ENCODE data around the gene GULP1.
A peak's percentile ranks its signal among the peaks of the same experiment; 100 is the strongest.
"Not testable (repeated sequence)": the region's sequence is repeated elsewhere in the genome, so short reads cannot be mapped to it uniquely, and the experiment has no call there.

The GULP1 gene, protein sequence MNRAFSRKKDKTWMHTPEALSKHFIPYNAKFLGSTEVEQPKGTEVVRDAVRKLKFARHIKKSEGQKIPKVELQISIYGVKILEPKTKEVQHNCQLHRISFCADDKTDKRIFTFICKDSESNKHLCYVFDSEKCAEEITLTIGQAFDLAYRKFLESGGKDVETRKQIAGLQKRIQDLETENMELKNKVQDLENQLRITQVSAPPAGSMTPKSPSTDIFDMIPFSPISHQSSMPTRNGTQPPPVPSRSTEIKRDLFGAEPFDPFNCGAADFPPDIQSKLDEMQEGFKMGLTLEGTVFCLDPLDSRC

GRCh38 chr2:188291617-188292347 is at the start of gene GULP1:
TSS of gene GULP1 (plus strand) at chr2:188291874. CDS start at chr2:188477703, 185,829 bp downstream.
- DNase-seq (ENCODE audit: low read depth): peak; percentile 83

DNA sequence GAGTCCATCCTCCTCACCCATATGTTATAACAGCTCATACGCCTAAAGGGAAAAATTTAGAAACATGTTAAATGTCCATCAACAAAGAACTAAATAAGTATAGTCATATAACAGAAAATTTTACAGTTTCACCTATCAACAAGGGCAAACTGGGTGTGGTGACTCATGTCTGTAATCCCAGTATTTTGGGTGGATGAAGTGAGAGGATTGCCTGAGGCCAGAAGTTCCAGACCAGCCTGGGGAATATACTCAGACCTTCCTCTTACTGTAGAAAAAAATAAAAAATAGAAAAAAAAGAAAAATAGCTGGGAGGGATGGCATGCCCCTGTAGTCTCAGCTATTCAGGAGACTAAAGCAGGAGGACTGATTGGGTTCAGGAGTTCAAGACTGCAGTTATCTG is 48.3 kb upstream of the GULP1 start:
- DNase-seq (ENCODE audit: low read depth): peak; percentile 56

GRCh38 chr2:188244383-188244782 is 47.3 kb upstream of the GULP1 start:
- DNase-seq (ENCODE audit: low read depth): peak; percentile 49

DNA sequence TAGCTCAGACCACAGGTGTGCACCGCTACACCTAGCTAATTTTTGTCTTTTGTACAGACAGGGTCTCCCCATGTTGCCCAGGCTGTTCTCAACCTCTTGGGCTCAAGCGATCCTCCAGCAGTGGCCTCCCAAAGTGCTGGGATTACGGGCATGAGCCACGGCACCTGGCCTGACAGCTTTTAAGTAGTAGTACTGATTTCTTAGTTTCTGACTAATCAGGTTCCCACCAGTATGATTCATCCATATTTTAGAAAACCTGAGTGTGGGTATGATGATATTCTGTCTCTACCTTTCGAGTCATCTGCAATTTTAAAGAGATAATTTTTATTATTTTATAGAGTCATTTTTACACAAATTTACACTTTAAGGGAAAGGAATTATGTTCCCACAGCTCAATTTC is 46.4 kb upstream of the GULP1 start:
- peak; percentile 25 for DNase-seq (ENCODE audit: low read depth)

GRCh38 chr2:188248513-188248912 is 43.2 kb upstream of the GULP1 start:
- no peak for DNase-seq (ENCODE audit: low read depth)

- DNase-seq (ENCODE audit: low read depth): no peak
Measured at GRCh38 chr2:188251034-188251433, 40.6 kb upstream of the GULP1 start.

- DNase-seq (ENCODE audit: low read depth): no peak
Measured at GRCh38 chr2:188256420-188256819, 35.3 kb upstream of the GULP1 start.

- DNase-seq (ENCODE audit: low read depth): no peak
Measured at GRCh38 chr2:188265315-188265714, 26.4 kb upstream of the GULP1 start.

GRCh38 chr2:188267776-188268175 is 23.9 kb upstream of the GULP1 start:
- DNase-seq (ENCODE audit: low read depth): no peak

DNA sequence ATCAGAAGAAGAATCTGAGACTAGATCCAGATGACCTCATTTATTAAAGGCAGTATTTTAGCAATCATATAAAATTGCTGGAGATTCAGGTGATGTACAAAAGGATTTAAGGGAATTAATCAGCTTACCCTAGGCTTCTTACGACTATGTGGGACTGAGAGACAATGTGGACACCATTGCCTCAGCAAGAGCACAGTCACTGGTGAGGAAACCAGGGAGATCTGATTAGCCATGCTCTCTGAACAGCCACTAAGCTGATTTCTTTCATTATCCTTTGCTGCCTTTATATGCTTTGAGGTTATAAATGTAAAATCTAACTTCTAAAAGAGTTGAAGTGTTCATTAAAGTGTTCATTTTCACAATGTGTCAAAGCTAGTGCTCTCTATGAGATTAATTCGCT is 22.7 kb upstream of the GULP1 start:
- DNase-seq (ENCODE audit: low read depth): no peak

GRCh38 chr2:188272121-188272520 is 19.6 kb upstream of the GULP1 start:
- peak; percentile 5 for DNase-seq (ENCODE audit: low read depth)

- no peak for DNase-seq (ENCODE audit: low read depth)
Measured at GRCh38 chr2:188274274-188274673, 17.4 kb upstream of the GULP1 start.

GRCh38 chr2:188276255-188276654 is 15.4 kb upstream of the GULP1 start:
- DNase-seq (ENCODE audit: low read depth): no peak

DNA sequence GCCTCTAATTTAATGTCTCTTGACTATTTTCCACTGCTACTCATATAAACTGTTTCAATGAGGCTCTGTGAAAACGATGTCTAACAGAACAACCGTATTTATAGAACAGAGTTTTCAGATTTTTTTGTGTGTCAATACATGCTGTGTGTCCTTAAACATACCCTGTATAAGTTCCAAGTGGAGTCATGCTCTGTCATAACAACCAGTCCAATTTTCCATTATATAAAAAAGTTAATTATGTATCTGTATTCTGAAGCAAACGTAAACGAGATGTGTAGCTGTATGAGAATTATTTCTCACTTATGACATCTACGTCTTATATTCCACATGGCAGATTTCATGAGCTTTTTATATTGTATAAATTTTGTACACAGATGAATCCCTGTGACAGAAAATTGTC is 13.9 kb upstream of the GULP1 start:
- DNase-seq (ENCODE audit: low read depth): no peak

DNA sequence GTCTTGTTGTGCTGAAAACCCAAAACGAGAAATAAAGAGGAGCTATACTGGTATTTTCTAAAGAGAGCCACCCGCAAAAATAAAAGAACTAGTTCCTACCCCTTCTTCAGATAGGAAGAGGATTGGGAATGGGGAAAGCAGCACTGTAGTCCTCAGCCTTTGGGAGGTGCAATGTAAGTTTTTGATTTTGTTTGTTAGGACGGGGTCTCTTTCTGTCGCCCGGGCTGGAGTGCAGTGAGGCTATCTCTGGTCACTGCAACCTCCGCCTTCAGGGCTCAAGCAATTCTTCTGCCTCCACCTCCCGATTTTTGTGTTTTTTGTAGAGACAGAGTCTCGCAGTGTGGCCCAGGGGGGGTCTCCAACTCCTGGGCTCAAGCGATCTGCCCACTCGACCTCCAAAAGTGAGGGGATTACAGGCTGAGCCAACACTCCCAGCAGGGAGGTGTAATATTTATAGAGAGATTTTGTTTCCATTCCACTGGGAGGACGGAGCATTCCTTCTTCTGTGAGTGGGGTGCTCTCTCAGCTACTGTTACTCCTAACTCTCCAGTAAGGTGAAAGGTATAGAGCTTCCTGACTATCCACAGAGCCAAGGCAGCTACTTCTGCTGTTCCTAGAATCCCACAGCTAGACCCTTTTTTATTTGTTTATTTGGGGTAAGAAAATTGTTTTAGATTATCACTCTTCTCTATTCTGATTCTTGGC is 13.1 kb upstream of the GULP1 start:
- no peak for DNase-seq (ENCODE audit: low read depth)

- DNase-seq (ENCODE audit: low read depth): no peak
Measured at GRCh38 chr2:188279093-188279445, 12.6 kb upstream of the GULP1 start.

DNA sequence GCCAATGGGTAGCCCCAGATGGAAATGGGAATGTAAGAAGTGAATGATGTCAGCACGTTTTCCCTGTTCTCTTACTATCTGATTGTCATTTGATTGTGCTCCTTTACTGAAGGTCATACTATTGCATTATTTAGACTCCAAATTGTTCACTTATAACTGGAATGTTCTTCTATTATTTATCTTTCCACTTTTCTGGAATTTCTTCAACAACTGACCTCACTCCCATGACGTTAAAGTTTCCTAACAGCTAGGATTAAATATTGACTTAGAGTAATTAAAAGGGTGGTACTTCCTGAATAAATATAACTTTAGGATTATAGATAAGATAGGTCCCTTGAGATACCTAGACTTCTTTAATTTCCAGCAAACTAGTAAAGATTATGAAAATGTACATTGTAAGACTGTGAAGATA is 10.9 kb upstream of the GULP1 start:
- DNase-seq (ENCODE audit: low read depth): no peak

DNA sequence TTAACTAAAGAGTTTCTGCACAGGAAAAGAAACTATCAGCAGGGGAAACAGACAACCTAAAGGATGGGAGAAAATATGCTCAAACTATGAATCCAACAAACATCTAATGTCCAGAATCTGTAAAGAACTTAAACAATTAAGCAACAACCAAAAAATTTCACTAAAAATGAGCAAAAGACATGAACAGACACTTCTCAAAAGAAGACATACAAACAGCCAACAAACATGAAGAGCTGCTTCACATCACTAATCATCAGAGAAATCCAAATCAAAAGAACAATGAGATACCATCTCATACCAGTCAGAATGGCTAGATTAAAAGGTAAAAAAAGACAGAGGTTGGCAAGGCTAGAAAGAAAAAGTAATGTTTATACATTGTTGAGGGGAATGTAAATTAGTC is 8.8 kb upstream of the GULP1 start:
- no peak for DNase-seq (ENCODE audit: low read depth)

GRCh38 chr2:188284251-188284650 is 7.4 kb upstream of the GULP1 start:
- not testable (repeated sequence) for DNase-seq (ENCODE audit: low read depth)

GRCh38 chr2:188285049-188285448 is 6.6 kb upstream of the GULP1 start:
- DNase-seq (ENCODE audit: low read depth): no peak

DNA sequence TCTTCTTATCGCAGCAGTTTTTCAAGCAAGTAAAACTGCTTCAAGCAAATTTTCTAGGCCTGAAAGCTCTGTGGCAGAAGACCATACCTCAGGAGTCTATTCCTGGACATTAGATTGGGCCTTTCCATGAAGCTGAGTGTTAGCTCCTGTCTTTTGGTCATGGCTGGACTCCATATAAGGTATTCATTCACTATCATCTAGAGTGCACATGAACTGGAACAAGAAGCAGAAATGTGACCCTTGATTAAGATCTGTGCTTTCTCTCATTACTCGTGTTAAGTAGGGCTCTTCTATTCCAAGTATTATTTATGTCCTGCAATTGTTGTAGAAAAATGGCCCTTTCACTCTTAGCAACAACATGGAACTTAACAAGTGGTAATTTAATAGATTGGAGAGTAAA is 5.9 kb upstream of the GULP1 start:
- no peak for DNase-seq (ENCODE audit: low read depth)

- peak; percentile 44 for DNase-seq (ENCODE audit: low read depth)
Measured at GRCh38 chr2:188291142-188291616, 495 bp upstream of the GULP1 start.

All from ELR (cell line).